Osteocyte (in vitro differentiated cells): ENCODE measurements around the gene ATRNL1. TPM values are rescaled to one million over a fixed set of nuclear protein-coding genes. Genes with fewer than 3 reads are reported as not detected.

Experiments
- DNase-seq: peaks from one replicate; pipeline ENCODE4 v3.0.0; 2021; ENCODE audit warnings: mixed read lengths; ENCODE audit not compliant: unreplicated experiment; ENCODE audit errors: extremely low spot score
- H3K27ac Mint-ChIP-seq: one replicate; pipeline ENCODE4 v1.8.0; 2021; ENCODE audit warnings: mild to moderate bottlenecking, mixed read lengths; ENCODE audit not compliant: unreplicated experiment
- H3K27me3 Mint-ChIP-seq: one replicate; pipeline ENCODE4 v1.8.0; 2021; ENCODE audit warnings: mixed read lengths; ENCODE audit not compliant: unreplicated experiment
- H3K36me3 Mint-ChIP-seq: one replicate; pipeline ENCODE4 v1.8.0; 2021; ENCODE audit warnings: mixed read lengths; ENCODE audit not compliant: unreplicated experiment
- H3K4me1 Mint-ChIP-seq: one replicate; pipeline ENCODE4 v1.8.0; 2021; ENCODE audit warnings: mixed read lengths; ENCODE audit not compliant: unreplicated experiment
- H3K4me3 Mint-ChIP-seq: one replicate; pipeline ENCODE4 v1.8.0; 2021; ENCODE audit warnings: mild to moderate bottlenecking, moderate library complexity, mixed read lengths; ENCODE audit not compliant: unreplicated experiment
- H3K9me3 Mint-ChIP-seq: one replicate; pipeline ENCODE4 v1.8.0; 2021; ENCODE audit warnings: mixed read lengths; ENCODE audit not compliant: unreplicated experiment
- total RNA-seq: library from RNA; stranded (reverse); gene quantifications from 2 replicates; pipeline ENCODE4 v1.2.1, GENCODE V29; 2021
- TF ChIP-seq, protein P1 (sequence below): fragments of 200-600 bp; sonication (generic); IDR thresholded peaks from 2 replicates; pipeline ENCODE4 v1.5.0; 2021; ENCODE audit warnings: antibody characterized with exemption, mild to moderate bottlenecking, moderate library complexity

The ATRNL1 gene
- total RNA-seq, 1 donor from 2014 or later: 20.2 TPM

DNA sequence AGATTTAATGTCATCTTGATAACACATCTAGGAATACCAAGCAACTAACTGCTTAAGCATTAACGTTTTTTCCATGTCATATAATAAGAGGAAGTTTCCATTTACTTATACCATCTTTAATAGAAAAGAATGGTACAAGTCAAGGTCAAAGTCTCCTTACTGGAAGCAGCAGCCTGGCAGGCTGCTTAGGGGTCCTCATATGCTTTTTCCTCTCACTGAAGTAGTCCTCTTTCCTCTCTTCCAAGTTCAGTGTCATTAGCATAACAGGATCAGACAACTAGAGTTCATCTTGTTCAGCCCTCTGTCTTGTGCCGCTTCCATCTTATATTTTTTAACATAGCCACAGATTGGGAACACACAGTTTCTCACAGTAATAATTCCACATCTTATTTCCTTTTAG lies 774.1 kb downstream of the ATRNL1 start:
- Mint-ChIP-seq H3K27ac (no peak overlapping the region), H3K4me1 (no peaks in the 10 kb centered on the region), H3K9me3 (no peaks in the 10 kb centered on the region), H3K4me3 (no peak overlapping the region), H3K27me3 (no peaks in the 10 kb centered on the region), H3K36me3 (no peaks in the 10 kb centered on the region)
- DNase-seq: no peak
- TF ChIP-seq, protein P1, sequence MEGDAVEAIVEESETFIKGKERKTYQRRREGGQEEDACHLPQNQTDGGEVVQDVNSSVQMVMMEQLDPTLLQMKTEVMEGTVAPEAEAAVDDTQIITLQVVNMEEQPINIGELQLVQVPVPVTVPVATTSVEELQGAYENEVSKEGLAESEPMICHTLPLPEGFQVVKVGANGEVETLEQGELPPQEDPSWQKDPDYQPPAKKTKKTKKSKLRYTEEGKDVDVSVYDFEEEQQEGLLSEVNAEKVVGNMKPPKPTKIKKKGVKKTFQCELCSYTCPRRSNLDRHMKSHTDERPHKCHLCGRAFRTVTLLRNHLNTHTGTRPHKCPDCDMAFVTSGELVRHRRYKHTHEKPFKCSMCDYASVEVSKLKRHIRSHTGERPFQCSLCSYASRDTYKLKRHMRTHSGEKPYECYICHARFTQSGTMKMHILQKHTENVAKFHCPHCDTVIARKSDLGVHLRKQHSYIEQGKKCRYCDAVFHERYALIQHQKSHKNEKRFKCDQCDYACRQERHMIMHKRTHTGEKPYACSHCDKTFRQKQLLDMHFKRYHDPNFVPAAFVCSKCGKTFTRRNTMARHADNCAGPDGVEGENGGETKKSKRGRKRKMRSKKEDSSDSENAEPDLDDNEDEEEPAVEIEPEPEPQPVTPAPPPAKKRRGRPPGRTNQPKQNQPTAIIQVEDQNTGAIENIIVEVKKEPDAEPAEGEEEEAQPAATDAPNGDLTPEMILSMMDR: no peak

DNA sequence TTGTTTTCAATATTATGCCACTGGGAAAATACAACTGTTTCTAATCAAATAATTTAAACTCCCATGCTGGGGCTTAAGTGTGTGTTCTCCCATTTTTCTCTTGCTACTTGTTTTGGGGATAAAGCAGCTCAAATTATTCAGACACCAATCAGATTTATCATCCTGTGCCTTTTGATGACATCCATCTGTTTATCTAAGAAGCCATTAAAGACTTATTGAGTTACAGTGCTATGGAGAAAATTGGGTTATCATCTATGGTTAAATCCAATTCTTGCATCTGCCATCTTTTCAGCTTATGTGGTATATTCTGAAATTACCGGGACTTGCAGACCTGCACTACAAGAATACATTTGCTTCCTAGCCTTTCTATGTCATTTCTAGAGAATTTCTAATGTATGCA lies 778.7 kb downstream of the ATRNL1 start:
- TF ChIP-seq, protein P1: no peak
- Mint-ChIP-seq H3K27ac (no peak overlapping the region), H3K27me3 (no peaks in the 10 kb centered on the region), H3K9me3 (no peaks in the 10 kb centered on the region), H3K4me3 (no peak overlapping the region), H3K4me1 (no peaks in the 10 kb centered on the region), H3K36me3 (no peaks in the 10 kb centered on the region)
- DNase-seq: no peak

DNA sequence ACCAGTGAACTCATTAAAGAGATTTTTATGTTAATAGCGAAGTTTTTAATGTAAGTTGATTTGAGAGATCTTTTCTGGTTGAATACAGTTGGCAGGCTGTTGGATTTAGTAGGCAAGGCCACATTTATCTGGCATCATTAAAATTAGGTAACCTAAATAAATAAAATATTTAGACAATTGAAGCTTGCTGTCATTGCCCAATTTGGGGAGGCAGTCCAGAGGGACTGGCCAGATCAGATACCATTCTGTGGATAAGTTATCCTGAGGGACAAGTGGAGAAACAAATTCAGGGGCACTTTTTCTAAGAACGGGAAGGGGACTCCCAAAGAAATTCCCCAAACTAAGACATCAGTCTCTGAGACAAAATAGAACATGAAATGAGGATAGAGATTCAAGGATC lies 782.0 kb downstream of the ATRNL1 start:
- no peak for DNase-seq
- H3K36me3 Mint-ChIP-seq: no peaks in the 10 kb centered on the region
- TF ChIP-seq, protein P1: no peak
- no peak overlapping the region for H3K4me3 Mint-ChIP-seq
- H3K27me3 Mint-ChIP-seq: no peaks in the 10 kb centered on the region
- no peaks in the 10 kb centered on the region for H3K4me1 Mint-ChIP-seq
- no peaks in the 10 kb centered on the region for H3K9me3 Mint-ChIP-seq
- no peak overlapping the region for H3K27ac Mint-ChIP-seq

DNA sequence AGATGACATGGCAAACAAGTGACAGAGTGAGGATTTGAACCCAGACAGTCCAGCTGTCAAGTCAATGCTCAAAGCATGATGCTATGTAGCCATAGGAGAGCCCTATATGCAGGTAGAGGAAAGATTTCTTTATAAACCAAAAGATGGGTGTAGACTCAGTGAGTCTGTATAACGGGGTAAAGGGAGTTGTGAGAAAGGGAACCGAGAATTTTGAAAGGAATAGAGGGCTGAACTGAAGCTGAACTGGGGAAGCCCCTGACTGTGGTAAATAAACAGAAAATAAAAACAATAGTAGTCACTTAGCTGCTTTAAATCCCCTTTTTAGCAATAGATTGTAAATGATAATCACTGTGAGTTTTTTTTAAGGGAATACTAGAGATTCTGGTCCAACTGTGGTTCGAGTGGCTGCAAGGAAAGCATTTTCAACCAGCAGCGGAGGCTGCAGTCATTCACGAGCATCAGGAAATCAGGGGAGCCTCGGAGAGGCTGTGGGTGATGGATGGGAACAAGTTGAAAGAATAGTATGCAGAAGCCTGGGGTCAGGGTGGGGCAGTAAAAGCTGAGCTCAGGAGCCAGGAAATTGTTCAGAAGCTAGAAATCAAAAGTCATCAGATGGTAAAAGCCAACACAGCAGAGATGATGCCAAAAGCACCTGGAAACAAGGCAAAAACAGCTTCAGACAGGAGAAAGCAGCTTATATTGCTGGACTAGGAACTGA lies 786.4 kb downstream of the ATRNL1 start:
- H3K27me3 Mint-ChIP-seq: no peaks in the 10 kb centered on the region
- TF ChIP-seq, protein P1: no peak
- H3K9me3 Mint-ChIP-seq: no peaks in the 10 kb centered on the region
- no peaks in the 10 kb centered on the region for H3K36me3 Mint-ChIP-seq
- no peak overlapping the region for H3K4me3 Mint-ChIP-seq
- H3K27ac Mint-ChIP-seq: no peak overlapping the region
- DNase-seq: no peak
- H3K4me1 Mint-ChIP-seq: peaks cover 2% of the 10 kb centered on the region

DNA sequence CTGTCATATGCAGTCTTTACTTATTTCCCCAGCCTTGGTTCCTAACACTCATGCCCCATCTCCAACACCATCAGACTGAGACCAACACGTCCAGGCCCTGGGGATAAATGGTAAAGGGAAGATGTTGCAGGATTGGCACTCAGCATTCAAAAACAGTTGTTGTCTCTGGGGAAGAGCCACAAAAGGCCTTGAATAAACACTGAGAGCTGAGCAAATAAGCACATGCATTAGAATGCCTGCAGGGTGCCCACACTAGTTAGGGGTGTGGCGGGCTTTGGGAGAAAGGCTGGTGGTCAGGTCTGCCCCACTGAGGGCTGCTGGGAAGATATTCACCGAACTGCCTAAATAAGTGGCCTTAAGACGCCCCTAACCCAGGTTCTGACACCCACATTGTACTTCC lies 788.9 kb downstream of the ATRNL1 start:
- DNase-seq: no peak
- H3K4me3 Mint-ChIP-seq: no peak overlapping the region

More for the DNA sequence above, 788.9 kb downstream of the ATRNL1 start:
- no peaks in the 10 kb centered on the region for H3K9me3 Mint-ChIP-seq
- H3K4me1 Mint-ChIP-seq: peaks cover 2% of the 10 kb centered on the region
- TF ChIP-seq, protein P1: no peak
- no peaks in the 10 kb centered on the region for H3K36me3 Mint-ChIP-seq
- no peak overlapping the region for H3K27ac Mint-ChIP-seq
- no peaks in the 10 kb centered on the region for H3K27me3 Mint-ChIP-seq
